ENCODE data around the gene GPR15. TPM values are rescaled to one million over a fixed set of nuclear protein-coding genes. Genes with fewer than 3 reads are reported as not detected.

The GPR15 gene
- polyA plus RNA-seq, 1 donor from 2014 or later, result not detected

GRCh38 chr3:98534734-98535133 lies 3.0 kb downstream of the GPR15 start:
- H3K9ac ChIP-seq (ENCODE audit: low read length), result no peak overlapping the region
- H3F3A ChIP-seq (ENCODE audit: insufficient read depth, low read length, poor library complexity, severe bottlenecking), result no peaks in the 10 kb centered on the region
- no peaks in the 10 kb centered on the region for H3K36me3 ChIP-seq (ENCODE audit: insufficient read depth, low read length)
- H3K9me2 ChIP-seq (ENCODE audit: insufficient read depth, low read length), result no peaks in the 10 kb centered on the region
- no peak overlapping the region for H2AFZ ChIP-seq (ENCODE audit: low read depth, low read length)
- no peak overlapping the region for H3K4me2 ChIP-seq (ENCODE audit: low read length)
- no peak overlapping the region for H3K4me3 ChIP-seq (ENCODE audit: low read length)
- TF ChIP-seq TAF1 (IDR thresholded peaks at IDR 0.05; ENCODE audit: low read depth) (no peak), MXI1 (conservative IDR thresholded peaks at IDR 0.05; ENCODE audit: poor library complexity, severe bottlenecking) (no peak), EP300 (conservative IDR thresholded peaks at IDR 0.05; ENCODE audit: poor library complexity, severe bottlenecking) (no peak)
- H4K20me1 ChIP-seq (ENCODE audit: insufficient read depth), result no peaks in the 10 kb centered on the region
- H3K27me3 ChIP-seq (ENCODE audit: insufficient read depth, low read depth, low read length), result no peaks in the 10 kb centered on the region
- no peaks in the 10 kb centered on the region for H3K9me3 ChIP-seq (ENCODE audit: low read length)
- no peaks in the 10 kb centered on the region for H3K79me2 ChIP-seq (replicated peaks; ENCODE audit: insufficient read depth, low read length)
- no peak overlapping the region for H3K27ac ChIP-seq (ENCODE audit: low read length)

DNA sequence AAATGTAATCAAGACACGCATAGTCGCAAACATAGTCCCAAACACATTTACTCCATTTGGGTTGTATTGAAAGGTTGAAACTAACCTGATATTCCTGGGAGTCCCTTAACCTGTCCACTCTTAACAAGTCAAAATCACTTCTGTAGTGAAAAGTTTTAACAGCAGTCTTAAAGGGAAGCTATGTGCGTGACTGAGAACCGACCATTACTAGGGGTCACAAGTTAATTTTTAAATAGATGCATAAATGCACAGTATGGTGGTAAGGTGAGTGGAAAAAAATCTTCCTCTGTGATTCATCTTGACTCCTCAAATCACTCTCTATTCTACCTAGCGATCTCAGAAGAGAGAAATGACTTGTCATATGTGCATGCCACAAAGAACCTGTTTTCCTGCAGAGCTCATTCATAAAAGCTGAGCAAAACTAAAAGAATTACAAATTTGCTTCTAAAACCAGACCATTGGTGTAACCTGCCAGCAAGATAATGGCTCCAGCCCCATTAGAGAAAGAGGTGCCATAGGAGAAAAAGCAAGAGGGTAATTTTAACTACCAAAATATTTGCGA lies 4.8 kb downstream of the GPR15 start:
- Histone ChIP-seq H3K36me3 (ENCODE audit: insufficient read depth, low read length) (no peaks in the 10 kb centered on the region), H3K9ac (ENCODE audit: low read length) (no peak overlapping the region), H3K9me2 (ENCODE audit: insufficient read depth, low read length) (no peaks in the 10 kb centered on the region), H3K9me3 (ENCODE audit: low read length) (no peaks in the 10 kb centered on the region), H3K79me2 (replicated peaks; ENCODE audit: insufficient read depth, low read length) (no peaks in the 10 kb centered on the region), H3K27me3 (ENCODE audit: insufficient read depth, low read depth, low read length) (no peaks in the 10 kb centered on the region), H3K4me2 (ENCODE audit: low read length) (no peak overlapping the region), H4K20me1 (ENCODE audit: insufficient read depth) (no peaks in the 10 kb centered on the region), H2AFZ (ENCODE audit: low read depth, low read length) (no peak overlapping the region), H3K27ac (ENCODE audit: low read length) (no peak overlapping the region), H3K4me3 (ENCODE audit: low read length) (no peak overlapping the region), H3F3A (ENCODE audit: insufficient read depth, low read length, poor library complexity, severe bottlenecking) (no peaks in the 10 kb centered on the region)
- TF ChIP-seq POLR2AphosphoS5 (IDR thresholded peaks at IDR 0.05) (no peak), EZH2 (IDR thresholded peaks at IDR 0.05; ENCODE audit: borderline replicate concordance, insufficient read depth, low read length, poor library complexity, severe bottlenecking) (no peak), SMC3 (conservative IDR thresholded peaks at IDR 0.05; ENCODE audit: poor library complexity) (no peak), TAF1 (IDR thresholded peaks at IDR 0.05; ENCODE audit: low read depth) (no peak), MXI1 (conservative IDR thresholded peaks at IDR 0.05; ENCODE audit: poor library complexity, severe bottlenecking) (no peak), CTCF (IDR thresholded peaks at IDR 0.05; ENCODE audit: poor library complexity, severe bottlenecking) (no peak), EP300 (conservative IDR thresholded peaks at IDR 0.05; ENCODE audit: poor library complexity, severe bottlenecking) (no peak), RAD21 (conservative IDR thresholded peaks at IDR 0.05) (no peak)
- TF ChIP-seq, protein P1, sequence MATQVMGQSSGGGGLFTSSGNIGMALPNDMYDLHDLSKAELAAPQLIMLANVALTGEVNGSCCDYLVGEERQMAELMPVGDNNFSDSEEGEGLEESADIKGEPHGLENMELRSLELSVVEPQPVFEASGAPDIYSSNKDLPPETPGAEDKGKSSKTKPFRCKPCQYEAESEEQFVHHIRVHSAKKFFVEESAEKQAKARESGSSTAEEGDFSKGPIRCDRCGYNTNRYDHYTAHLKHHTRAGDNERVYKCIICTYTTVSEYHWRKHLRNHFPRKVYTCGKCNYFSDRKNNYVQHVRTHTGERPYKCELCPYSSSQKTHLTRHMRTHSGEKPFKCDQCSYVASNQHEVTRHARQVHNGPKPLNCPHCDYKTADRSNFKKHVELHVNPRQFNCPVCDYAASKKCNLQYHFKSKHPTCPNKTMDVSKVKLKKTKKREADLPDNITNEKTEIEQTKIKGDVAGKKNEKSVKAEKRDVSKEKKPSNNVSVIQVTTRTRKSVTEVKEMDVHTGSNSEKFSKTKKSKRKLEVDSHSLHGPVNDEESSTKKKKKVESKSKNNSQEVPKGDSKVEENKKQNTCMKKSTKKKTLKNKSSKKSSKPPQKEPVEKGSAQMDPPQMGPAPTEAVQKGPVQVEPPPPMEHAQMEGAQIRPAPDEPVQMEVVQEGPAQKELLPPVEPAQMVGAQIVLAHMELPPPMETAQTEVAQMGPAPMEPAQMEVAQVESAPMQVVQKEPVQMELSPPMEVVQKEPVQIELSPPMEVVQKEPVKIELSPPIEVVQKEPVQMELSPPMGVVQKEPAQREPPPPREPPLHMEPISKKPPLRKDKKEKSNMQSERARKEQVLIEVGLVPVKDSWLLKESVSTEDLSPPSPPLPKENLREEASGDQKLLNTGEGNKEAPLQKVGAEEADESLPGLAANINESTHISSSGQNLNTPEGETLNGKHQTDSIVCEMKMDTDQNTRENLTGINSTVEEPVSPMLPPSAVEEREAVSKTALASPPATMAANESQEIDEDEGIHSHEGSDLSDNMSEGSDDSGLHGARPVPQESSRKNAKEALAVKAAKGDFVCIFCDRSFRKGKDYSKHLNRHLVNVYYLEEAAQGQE (IDR thresholded peaks at IDR 0.05; ENCODE audit: borderline replicate concordance), result no peak
